HepG2 (cell line): ENCODE data around the gene FXR2. TPM values are rescaled to one million over a fixed set of nuclear protein-coding genes. Genes with fewer than 3 reads are reported as not detected.

Experiments
- ARNT2 ChIP-seq: sonication (generic); formaldehyde crosslinking; IDR thresholded peaks from 2 replicates; pipeline ENCODE4 v1.8.0; 2022; ENCODE audit warnings: mild to moderate bottlenecking, low read depth, missing genetic modification reagents, moderate library complexity
- CTCF ChIP-seq: sonication (generic); formaldehyde crosslinking; IDR thresholded peaks from 2 replicates; pipeline ENCODE4 v1.5.0; 2020; ENCODE audit warnings: mild to moderate bottlenecking, missing genetic modification reagents, moderate library complexity
- DZIP1 ChIP-seq: sonication (generic); formaldehyde crosslinking; IDR thresholded peaks from 2 replicates; pipeline ENCODE4 v1.5.0; 2020; ENCODE audit warnings: mild to moderate bottlenecking, missing genetic modification reagents
- ELF1 ChIP-seq: sonication (generic); formaldehyde crosslinking; IDR thresholded peaks from 2 replicates; pipeline ENCODE4 v1.4.0; 2020; ENCODE audit warnings: missing genetic modification reagents
- ETV6 ChIP-seq: sonication (generic); formaldehyde crosslinking; conservative IDR thresholded peaks from 2 replicates; pipeline ENCODE4 v1.4.0; 2020; ENCODE audit warnings: missing genetic modification reagents
- FLYWCH1 ChIP-seq: sonication (generic); formaldehyde crosslinking; IDR thresholded peaks from 2 replicates; pipeline ENCODE4 v1.8.1; 2023; ENCODE audit warnings: mild to moderate bottlenecking, missing genetic modification reagents
- HMG20B ChIP-seq: conservative IDR thresholded peaks from 2 replicates; pipeline ENCODE4 v1.6.1; 2016; ENCODE audit warnings: missing genetic modification reagents, missing compliant biosample characterization
- KLF6 ChIP-seq: IDR thresholded peaks from 2 replicates; pipeline ENCODE4 v1.8.0; 2016; ENCODE audit warnings: missing biosample characterization, missing genetic modification reagents
- PREB ChIP-seq: sonication (generic); formaldehyde crosslinking; IDR thresholded peaks from 2 replicates; pipeline ENCODE4 v1.4.0; 2020; ENCODE audit warnings: missing genetic modification reagents
- SIX4 ChIP-seq: sonication (generic); formaldehyde crosslinking; IDR thresholded peaks from 2 replicates; pipeline ENCODE4 v1.4.0; 2020; ENCODE audit warnings: missing genetic modification reagents
- SP5 ChIP-seq: IDR thresholded peaks from 2 replicates; pipeline ENCODE4 v1.6.1; 2016; ENCODE audit warnings: low read depth, borderline replicate concordance
- STAT5B ChIP-seq: sonication (generic); formaldehyde crosslinking; IDR thresholded peaks from 2 replicates; pipeline ENCODE4 v1.4.0; 2020; ENCODE audit warnings: missing genetic modification reagents
- THAP11 ChIP-seq: IDR thresholded peaks from 2 replicates; pipeline ENCODE4 v1.6.1; 2016; ENCODE audit warnings: missing biosample characterization, missing genetic modification reagents
- ZBTB10 ChIP-seq: sonication (generic); formaldehyde crosslinking; IDR thresholded peaks from 2 replicates; pipeline ENCODE4 v1.4.0; 2020; ENCODE audit warnings: missing genetic modification reagents, borderline replicate concordance
- ZBTB4 ChIP-seq: sonication (generic); formaldehyde crosslinking; IDR thresholded peaks from 2 replicates; pipeline ENCODE4 v1.4.0; 2020; ENCODE audit warnings: missing genetic modification reagents, mild to moderate bottlenecking, borderline replicate concordance
- ZBTB42 ChIP-seq: sonication (generic); formaldehyde crosslinking; IDR thresholded peaks from 2 replicates; pipeline ENCODE4 v1.5.0; 2020; ENCODE audit warnings: mild to moderate bottlenecking, missing genetic modification reagents
- ZNF224 ChIP-seq: sonication (generic); formaldehyde crosslinking; IDR thresholded peaks from 2 replicates; pipeline ENCODE4 v1.5.0; 2020; ENCODE audit warnings: mild to moderate bottlenecking, missing genetic modification reagents
- ZNF790 ChIP-seq: sonication (generic); formaldehyde crosslinking; IDR thresholded peaks from 2 replicates; pipeline ENCODE4 v1.8.0; 2022; ENCODE audit warnings: missing genetic modification reagents, mild to moderate bottlenecking, borderline replicate concordance
- polyA plus RNA-seq, 8 experiments: library from polyadenylated mRNA; depleted of rRNA in 3 of 8; stranded (reverse) in 7 of 8; unstranded in 1 of 8; fragments of >200 nt; fragmentation: Illumina TruSeq in 4 of 8; extraction: Trizol in 4 of 8; gene quantifications; 2 replicates each; pipeline versions ENCODE4 v1.2.1 to v1.2.3, GENCODE V29; 2011 to 2016; ENCODE audit warnings: low read depth in 4 of 8, missing spikeins in 1 of 8, mixed read lengths in 1 of 8; ENCODE audit not compliant: insufficient read depth in 1 of 8
- total RNA-seq, 5 experiments: library from RNA; depleted of rRNA; stranded (reverse); fragments of >200 nt; fragmentation: Illumina TruSeq; extraction: Trizol; gene quantifications; 2 replicates each; pipeline ENCODE4 v1.2.3, GENCODE V29; 2016; ENCODE audit warnings: low read depth in 1 of 5

The FXR2 gene
- total and polyA plus RNA-seq, 2 of the 13 experiments (the other 11 are each of a cell fraction or from before 2014, with no cell fraction given): 20.9 to 24.4 TPM

- TF ChIP-seq PREB (CRISPR knock-in tag) (no peak), FLYWCH1 (CRISPR knock-in tag) (no peak), ZBTB10 (CRISPR knock-in tag) (no peak), STAT5B (CRISPR knock-in tag) (no peak), CTCF (CRISPR knock-in tag) (0 out of 2 replicates have a peak, but pooled peaks have one; percentile 2), SIX4 (CRISPR knock-in tag) (no peak; the same call in 1 of the 2 replicates), DZIP1 (no peak; the same call in 1 of the 2 replicates), ETV6 (CRISPR knock-in tag) (no peak), ZBTB4 (CRISPR knock-in tag) (no peak), ZNF790 (CRISPR knock-in tag) (no peak), ZBTB42 (no peak; the same call in 1 of the 2 replicates), THAP11 (peak; percentile 64), HMG20B (CRISPR knock-in tag) (no peak), ARNT2 (CRISPR knock-in tag) (no peak; the same call in none of the 2 replicates), ZNF224 (CRISPR knock-in tag) (peak; percentile 92), SP5 (CRISPR knock-in tag) (peak; percentile 66; the same call in 1 of the 2 replicates), ELF1 (CRISPR knock-in tag) (no peak), KLF6 (peak; percentile 47)
These were observed 41.9 kb downstream of the FXR2 start (continued) for GRCh38 chr17:7572588-7573323.
